Astrocyte (in vitro differentiated cells and primary cell): ENCODE measurements around the gene FCER1A. TPM values are rescaled to one million over a fixed set of nuclear protein-coding genes. Genes with fewer than 3 reads are reported as not detected.

Experiments used
- DNase-seq: peaks from one replicate; pipeline ENCODE4 v3.0.0-alpha.2; 2010; ENCODE audit warnings: low read depth
- FAIRE-seq: peaks from 2 replicates; lab custom pipeline; 2011; peaks lifted over from hg19 to GRCh38; lab: Jason Lieb, UNC
- H2AFZ ChIP-seq: 2 replicates; pipeline ENCODE4 v1.6.0; 2012; ENCODE audit warnings: low read depth, low read length, inconsistent platforms
- H3K27ac ChIP-seq: 2 replicates; pipeline ENCODE4 v1.5.1; 2011; ENCODE audit warnings: low read depth, low read length, inconsistent platforms
- H3K27me3 ChIP-seq: 2 replicates; pipeline ENCODE4 v1.6.0; 2011; ENCODE audit warnings: low read length, inconsistent platforms; ENCODE audit not compliant: insufficient read depth
- H3K36me3 ChIP-seq: 2 replicates; pipeline ENCODE4 v1.5.1; 2011; ENCODE audit warnings: low read length, inconsistent platforms; ENCODE audit not compliant: insufficient read depth
- H3K4me1 ChIP-seq: 2 replicates; pipeline ENCODE4 v1.5.1; 2011; ENCODE audit warnings: low read length, inconsistent platforms; ENCODE audit not compliant: insufficient read depth
- H3K4me2 ChIP-seq: 2 replicates; pipeline ENCODE4 v1.6.0; 2012; ENCODE audit warnings: low read length, inconsistent platforms
- H3K4me3 ChIP-seq: 2 replicates; pipeline ENCODE4 v1.5.1; 2011; ENCODE audit warnings: low read depth, mild to moderate bottlenecking, low read length, inconsistent platforms; ENCODE audit not compliant: insufficient read depth
- H3K79me2 ChIP-seq: 2 replicates; pipeline ENCODE4 v1.6.0; 2012; ENCODE audit warnings: mild to moderate bottlenecking, low read length, inconsistent platforms; ENCODE audit not compliant: insufficient read depth
- H3K9ac ChIP-seq: 2 replicates; pipeline ENCODE4 v1.6.0; 2012; ENCODE audit warnings: mild to moderate bottlenecking, low read length, inconsistent platforms
- H3K9me3 ChIP-seq: 2 replicates; pipeline ENCODE4 v1.5.1; 2012; ENCODE audit warnings: low read depth, mild to moderate bottlenecking, low read length, inconsistent platforms; ENCODE audit not compliant: insufficient read depth
- H4K20me1 ChIP-seq: 2 replicates; pipeline ENCODE4 v1.6.0; 2012; ENCODE audit warnings: low read length, inconsistent platforms; ENCODE audit not compliant: insufficient read depth
- H3K27ac Mint-ChIP-seq: one replicate; pipeline ENCODE4 v1.8.0; 2021; ENCODE audit warnings: mild to moderate bottlenecking, mixed read lengths; ENCODE audit not compliant: unreplicated experiment
- H3K27me3 Mint-ChIP-seq: one replicate; pipeline ENCODE4 v1.8.0; 2021; ENCODE audit warnings: low read depth, mixed read lengths; ENCODE audit not compliant: unreplicated experiment
- H3K36me3 Mint-ChIP-seq: one replicate; pipeline ENCODE4 v1.8.0; 2021; ENCODE audit warnings: low read depth, mixed read lengths; ENCODE audit not compliant: unreplicated experiment
- H3K4me1 Mint-ChIP-seq: one replicate; pipeline ENCODE4 v1.8.0; 2021; ENCODE audit warnings: low read depth, mixed read lengths; ENCODE audit not compliant: unreplicated experiment
- H3K4me3 Mint-ChIP-seq: one replicate; pipeline ENCODE4 v1.8.0; 2021; ENCODE audit warnings: mild to moderate bottlenecking, moderate library complexity, mixed read lengths; ENCODE audit not compliant: unreplicated experiment
- H3K9me3 Mint-ChIP-seq: one replicate; pipeline ENCODE4 v1.8.0; 2021; ENCODE audit warnings: mild to moderate bottlenecking, mixed read lengths; ENCODE audit not compliant: unreplicated experiment
- CTCF ChIP-seq: IDR thresholded peaks from 2 replicates; pipeline ENCODE4 v1.5.1; 2011; ENCODE audit warnings: low read depth, mild to moderate bottlenecking, inconsistent platforms, low read length, moderate library complexity; ENCODE audit not compliant: insufficient read depth
- EZH2 ChIP-seq: IDR thresholded peaks from 2 replicates; pipeline ENCODE4 v1.6.1; 2012; ENCODE audit warnings: mild to moderate bottlenecking, low read length, inconsistent platforms; ENCODE audit not compliant: insufficient read depth
- total RNA-seq: library from RNA; stranded (reverse); gene quantifications from 2 replicates; pipeline ENCODE4 v1.2.1, GENCODE V29; 2021

FCER1A gene
- total RNA-seq, 1 donor from 2014 or later: not detected

GRCh38 chr1:159289060-159289459 is 13.1 kb upstream of the FCER1A start:
- H3K27ac ChIP-seq: no peak overlapping the region
- H2AFZ ChIP-seq: no peak overlapping the region
- no peaks in the 10 kb centered on the region for H3K4me1 ChIP-seq
- Mint-ChIP-seq H3K4me3 (no peak overlapping the region), H3K9me3 (no peaks in the 10 kb centered on the region), H3K36me3 (no peaks in the 10 kb centered on the region), H3K4me1 (no peaks in the 10 kb centered on the region), H3K27me3 (peaks cover 6% of the 10 kb centered on the region), H3K27ac (no peak overlapping the region)
- H3K36me3 ChIP-seq: no peaks in the 10 kb centered on the region
- H3K9ac ChIP-seq: no peak overlapping the region
- no peak for FAIRE-seq
- no peak overlapping the region for H3K4me2 ChIP-seq
- no peak overlapping the region for H3K4me3 ChIP-seq
- H3K9me3 ChIP-seq: no peaks in the 10 kb centered on the region
- no peak for DNase-seq
- TF ChIP-seq CTCF (no peak), EZH2 (no peak)
- no peaks in the 10 kb centered on the region for H3K27me3 ChIP-seq
- no peaks in the 10 kb centered on the region for H3K79me2 ChIP-seq
- no peaks in the 10 kb centered on the region for H4K20me1 ChIP-seq

DNA sequence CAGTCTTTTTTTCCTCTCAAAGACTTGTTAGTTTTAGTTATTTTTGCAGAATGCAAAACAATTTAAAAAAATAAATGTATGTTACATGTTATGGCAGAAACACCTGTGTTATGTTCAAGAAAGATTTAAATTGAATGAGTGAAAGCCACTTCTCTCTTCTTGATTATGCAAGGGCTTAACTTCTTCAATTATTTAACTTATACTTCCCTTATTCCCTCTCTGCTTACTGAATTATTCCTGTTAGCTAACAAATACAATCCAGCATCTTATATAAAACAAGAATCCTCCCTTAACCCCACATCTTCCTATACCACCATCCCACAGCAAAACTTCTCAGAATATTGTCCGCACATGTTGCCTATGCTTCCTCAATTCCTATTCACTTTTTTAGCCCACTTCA is 10.7 kb upstream of the FCER1A start:
- H3K4me3 Mint-ChIP-seq: no peak overlapping the region
- no peaks in the 10 kb centered on the region for H3K79me2 ChIP-seq
- peaks cover 6% of the 10 kb centered on the region for H3K27me3 Mint-ChIP-seq
- no peak for DNase-seq
- H3K9ac ChIP-seq: no peak overlapping the region
- no peaks in the 10 kb centered on the region for H3K36me3 ChIP-seq
- H2AFZ ChIP-seq: no peak overlapping the region
- H3K36me3 Mint-ChIP-seq: no peaks in the 10 kb centered on the region
- TF ChIP-seq EZH2 (no peak), CTCF (no peak)
- no peaks in the 10 kb centered on the region for H3K4me1 ChIP-seq
- H3K27ac Mint-ChIP-seq: no peak overlapping the region
- H3K9me3 ChIP-seq: no peaks in the 10 kb centered on the region
- no peak overlapping the region for H3K4me2 ChIP-seq
- no peaks in the 10 kb centered on the region for H3K4me1 Mint-ChIP-seq
- no peaks in the 10 kb centered on the region for H4K20me1 ChIP-seq
- no peak for FAIRE-seq
- no peak overlapping the region for H3K4me3 ChIP-seq
- H3K27ac ChIP-seq: no peak overlapping the region
- H3K9me3 Mint-ChIP-seq: no peaks in the 10 kb centered on the region
- H3K27me3 ChIP-seq: no peaks in the 10 kb centered on the region

DNA sequence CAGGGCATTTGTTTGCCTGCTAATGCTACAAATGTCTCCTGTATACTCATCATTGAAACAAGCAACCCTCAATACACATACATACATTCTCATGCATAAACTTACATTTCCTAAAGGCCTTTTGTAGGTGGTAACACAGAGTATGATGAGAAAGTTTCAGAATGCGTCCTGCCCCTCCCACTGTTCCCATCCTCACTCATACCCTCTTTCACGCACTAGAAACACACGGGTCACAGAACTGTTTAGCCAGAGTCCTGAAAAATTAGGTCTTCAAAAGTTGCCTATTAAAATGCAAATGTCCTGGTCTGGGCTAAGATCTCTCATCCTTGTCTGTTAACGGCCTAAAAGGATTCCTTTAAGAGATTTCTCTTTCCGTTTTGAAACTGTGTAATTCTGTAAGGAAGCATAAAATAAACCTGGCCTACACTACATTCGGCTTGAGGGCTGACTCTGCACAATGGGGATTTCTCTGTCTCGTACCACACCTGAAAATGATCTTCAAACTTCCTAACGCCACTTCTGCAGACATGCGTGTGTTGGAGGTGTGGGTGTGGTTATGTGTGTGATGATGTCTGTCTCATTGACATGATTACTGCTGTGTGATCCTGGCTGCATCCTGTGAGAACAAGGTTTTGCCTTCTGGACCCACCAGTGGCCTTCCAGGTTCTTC is 5.3 kb upstream of the FCER1A start:
- no peak overlapping the region for H3K27ac Mint-ChIP-seq
- Histone ChIP-seq H2AFZ (no peak overlapping the region), H3K79me2 (no peaks in the 10 kb centered on the region), H4K20me1 (no peaks in the 10 kb centered on the region), H3K9ac (no peak overlapping the region), H3K4me3 (no peak overlapping the region), H3K9me3 (no peaks in the 10 kb centered on the region), H3K4me2 (no peak overlapping the region), H3K4me1 (no peaks in the 10 kb centered on the region), H3K27me3 (no peaks in the 10 kb centered on the region), H3K27ac (no peak overlapping the region), H3K36me3 (no peaks in the 10 kb centered on the region)
- H3K27me3 Mint-ChIP-seq: peaks cover 3% of the 10 kb centered on the region
- H3K9me3 Mint-ChIP-seq: no peaks in the 10 kb centered on the region
- TF ChIP-seq EZH2 (no peak), CTCF (no peak)
- no peak overlapping the region for H3K4me3 Mint-ChIP-seq
- no peaks in the 10 kb centered on the region for H3K4me1 Mint-ChIP-seq
- FAIRE-seq (no peak), DNase-seq (no peak)
- no peaks in the 10 kb centered on the region for H3K36me3 Mint-ChIP-seq
